HEK293 (cell line): ENCODE data around the gene NTSR1.

Experiments
- CTCF ChIP-seq: fragments of 450-650 bp; formaldehyde crosslinking; IDR thresholded peaks from 2 replicates; pipeline ENCODE4 v1.5.1; 2016; ENCODE audit warnings: missing biosample characterization, missing genetic modification characterization
- IKZF3 ChIP-seq: fragments of 450-650 bp; IDR thresholded peaks from 2 replicates; pipeline ENCODE4 v1.5.0; 2018; ENCODE audit warnings: missing biosample characterization, mild to moderate bottlenecking, missing genetic modification characterization, moderate library complexity

- TF ChIP-seq CTCF (tag by site-specific recombination): no peak
- TF ChIP-seq IKZF3: no peak
Measured at GRCh38 chr20:62772990-62773844, 64.6 kb downstream of the NTSR1 start.
